ENCODE data around the gene CFLAR.

CFLAR gene

GRCh38 chr2:201111096-201111495 lies 4.9 kb upstream of the CFLAR start:
- no peaks in the 10 kb centered on the region for H3K9me3 ChIP-seq (replicated peaks; ENCODE audit: insufficient read depth, low read length)
- H2AFZ ChIP-seq (ENCODE audit: low read length) = no peak overlapping the region
- H3K27ac ChIP-seq (ENCODE audit: low read length) = no peak overlapping the region
- no peak for TF ChIP-seq EZH2phosphoT487 (IDR thresholded peaks at IDR 0.05; ENCODE audit: low read length)
- TF ChIP-seq, protein P1, sequence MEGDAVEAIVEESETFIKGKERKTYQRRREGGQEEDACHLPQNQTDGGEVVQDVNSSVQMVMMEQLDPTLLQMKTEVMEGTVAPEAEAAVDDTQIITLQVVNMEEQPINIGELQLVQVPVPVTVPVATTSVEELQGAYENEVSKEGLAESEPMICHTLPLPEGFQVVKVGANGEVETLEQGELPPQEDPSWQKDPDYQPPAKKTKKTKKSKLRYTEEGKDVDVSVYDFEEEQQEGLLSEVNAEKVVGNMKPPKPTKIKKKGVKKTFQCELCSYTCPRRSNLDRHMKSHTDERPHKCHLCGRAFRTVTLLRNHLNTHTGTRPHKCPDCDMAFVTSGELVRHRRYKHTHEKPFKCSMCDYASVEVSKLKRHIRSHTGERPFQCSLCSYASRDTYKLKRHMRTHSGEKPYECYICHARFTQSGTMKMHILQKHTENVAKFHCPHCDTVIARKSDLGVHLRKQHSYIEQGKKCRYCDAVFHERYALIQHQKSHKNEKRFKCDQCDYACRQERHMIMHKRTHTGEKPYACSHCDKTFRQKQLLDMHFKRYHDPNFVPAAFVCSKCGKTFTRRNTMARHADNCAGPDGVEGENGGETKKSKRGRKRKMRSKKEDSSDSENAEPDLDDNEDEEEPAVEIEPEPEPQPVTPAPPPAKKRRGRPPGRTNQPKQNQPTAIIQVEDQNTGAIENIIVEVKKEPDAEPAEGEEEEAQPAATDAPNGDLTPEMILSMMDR (IDR thresholded peaks at IDR 0.05; ENCODE audit: low read length) = no peak
- TF ChIP-seq EZH2 (optimal IDR thresholded peaks at IDR 0.05; ENCODE audit: low read depth, low read length) = no peak
- H3K36me3 ChIP-seq (replicated peaks; ENCODE audit: insufficient read depth, low read length) = no peaks in the 10 kb centered on the region
- DNase-seq = no peak
- H3K27me3 ChIP-seq (replicated peaks; ENCODE audit: insufficient read depth, low read length) = no peaks in the 10 kb centered on the region
- peaks cover 14% of the 10 kb centered on the region for H3F3A ChIP-seq (ENCODE audit: insufficient read depth, low read length)
- no peak overlapping the region for H3K4me2 ChIP-seq (ENCODE audit: low read depth, low read length)
- no peaks in the 10 kb centered on the region for H4K20me1 ChIP-seq (ENCODE audit: insufficient read depth, low read length)
- H3K4me3 ChIP-seq (ENCODE audit: low read length) = no peak overlapping the region
- H3K79me2 ChIP-seq (ENCODE audit: low read length) = peaks cover 10% of the 10 kb centered on the region; the same call in 1 of the 2 replicates
- H3K4me1 ChIP-seq (ENCODE audit: low read length) = peaks cover 11% of the 10 kb centered on the region; the same call in 1 of the 2 replicates
- no peaks in the 10 kb centered on the region for H3K9me2 ChIP-seq (replicated peaks; ENCODE audit: insufficient read depth, low read length)
- H3K9ac ChIP-seq (ENCODE audit: low read length) = no peak overlapping the region

- H3K27ac ChIP-seq (ENCODE audit: low read length) = no peak overlapping the region
- peaks cover 46% of the 10 kb centered on the region for H3F3A ChIP-seq (ENCODE audit: insufficient read depth, low read length)
- H3K27me3 ChIP-seq (replicated peaks; ENCODE audit: insufficient read depth, low read length) = no peaks in the 10 kb centered on the region
- no peak overlapping the region for H2AFZ ChIP-seq (ENCODE audit: low read length)
- no peaks in the 10 kb centered on the region for H4K20me1 ChIP-seq (ENCODE audit: insufficient read depth, low read length)
- peaks cover 24% of the 10 kb centered on the region for H3K79me2 ChIP-seq (ENCODE audit: low read length)
- H3K4me3 ChIP-seq (ENCODE audit: low read length) = no peak overlapping the region
- no peak for DNase-seq
- H3K4me2 ChIP-seq (ENCODE audit: low read depth, low read length) = no peak overlapping the region
- H3K36me3 ChIP-seq (replicated peaks; ENCODE audit: insufficient read depth, low read length) = no peaks in the 10 kb centered on the region
- TF ChIP-seq EZH2 (optimal IDR thresholded peaks at IDR 0.05; ENCODE audit: low read depth, low read length) (no peak), EZH2phosphoT487 (IDR thresholded peaks at IDR 0.05; ENCODE audit: low read length) (no peak)
- TF ChIP-seq, protein P1 (IDR thresholded peaks at IDR 0.05; ENCODE audit: low read length) = no peak
- H3K9me2 ChIP-seq (replicated peaks; ENCODE audit: insufficient read depth, low read length) = no peaks in the 10 kb centered on the region
- H3K9me3 ChIP-seq (replicated peaks; ENCODE audit: insufficient read depth, low read length) = no peaks in the 10 kb centered on the region
- H3K4me1 ChIP-seq (ENCODE audit: low read length) = peaks cover 15% of the 10 kb centered on the region
- no peak overlapping the region for H3K9ac ChIP-seq (ENCODE audit: low read length)
Observed at GRCh38 chr2:201114350-201114749, 1.6 kb upstream of the CFLAR start.

- H3K9me2 ChIP-seq (replicated peaks; ENCODE audit: insufficient read depth, low read length) = no peaks in the 10 kb centered on the region
- H3K27me3 ChIP-seq (replicated peaks; ENCODE audit: insufficient read depth, low read length) = no peaks in the 10 kb centered on the region
- peak overlapping the region; percentile 96; the same call in 1 of the 2 replicates for H3K27ac ChIP-seq (ENCODE audit: low read length)
- no peak for DNase-seq
- peak overlapping the region; percentile 73; the same call in 1 of the 2 replicates for H3K4me2 ChIP-seq (ENCODE audit: low read depth, low read length)
- H3K36me3 ChIP-seq (replicated peaks; ENCODE audit: insufficient read depth, low read length) = no peaks in the 10 kb centered on the region
- peaks cover 29% of the 10 kb centered on the region for H3K79me2 ChIP-seq (ENCODE audit: low read length)
- TF ChIP-seq, protein P1 (IDR thresholded peaks at IDR 0.05; ENCODE audit: low read length) = no peak
- no peak for TF ChIP-seq EZH2 (optimal IDR thresholded peaks at IDR 0.05; ENCODE audit: low read depth, low read length)
- TF ChIP-seq EZH2phosphoT487 (IDR thresholded peaks at IDR 0.05; ENCODE audit: low read length) = no peak
- no peak overlapping the region for H2AFZ ChIP-seq (ENCODE audit: low read length)
- no peaks in the 10 kb centered on the region for H4K20me1 ChIP-seq (ENCODE audit: insufficient read depth, low read length)
- no peak overlapping the region for H3K4me3 ChIP-seq (ENCODE audit: low read length)
- H3K9me3 ChIP-seq (replicated peaks; ENCODE audit: insufficient read depth, low read length) = no peaks in the 10 kb centered on the region
- H3K4me1 ChIP-seq (ENCODE audit: low read length) = peaks cover 15% of the 10 kb centered on the region
- peaks cover 51% of the 10 kb centered on the region for H3F3A ChIP-seq (ENCODE audit: insufficient read depth, low read length)
- no peak overlapping the region for H3K9ac ChIP-seq (ENCODE audit: low read length)
Observed at GRCh38 chr2:201114846-201115245, 1.1 kb upstream of the CFLAR start.
